Neural progenitor cell (in vitro differentiated cells): ENCODE measurements around the gene OR4X2.

ENCODE experiments used
- EZH2 ChIP-seq: fragments of 200-600 bp; sonication (generic); IDR thresholded peaks from 2 replicates; pipeline ENCODE4 v1.6.1; 2017; ENCODE audit warnings: antibody characterized with exemption, mild to moderate bottlenecking, moderate library complexity
- EZH2phosphoT487 ChIP-seq: fragments of 200-600 bp; sonication (generic); IDR thresholded peaks from 2 replicates; pipeline ENCODE4 v1.6.1; 2017; ENCODE audit warnings: antibody characterized with exemption
- TF ChIP-seq, protein P1 (sequence below): fragments of 200-600 bp; sonication (generic); IDR thresholded peaks from 2 replicates; pipeline ENCODE4 v1.5.1; 2017; ENCODE audit warnings: antibody characterized with exemption, mild to moderate bottlenecking

DNA sequence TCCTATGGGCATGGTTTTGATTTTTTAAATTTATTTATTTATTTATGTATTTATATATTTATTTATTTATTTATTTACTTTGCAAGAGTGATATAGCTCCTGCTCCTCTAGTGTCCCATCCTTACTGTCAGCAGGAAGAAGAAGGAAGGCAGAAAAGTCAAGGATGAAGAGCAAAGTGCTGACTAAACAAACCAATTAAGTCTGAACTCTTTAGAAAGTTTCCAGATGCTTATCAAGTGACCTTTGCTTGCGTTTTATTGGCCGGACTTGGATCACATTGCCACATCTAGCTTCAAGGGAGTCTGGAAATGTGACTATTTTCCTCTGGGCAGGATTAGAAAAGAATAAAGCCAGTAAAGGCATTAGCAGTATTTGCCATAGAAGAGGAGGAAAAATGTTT lies 37.0 kb upstream of the OR4X2 start:
- TF ChIP-seq, protein P1, sequence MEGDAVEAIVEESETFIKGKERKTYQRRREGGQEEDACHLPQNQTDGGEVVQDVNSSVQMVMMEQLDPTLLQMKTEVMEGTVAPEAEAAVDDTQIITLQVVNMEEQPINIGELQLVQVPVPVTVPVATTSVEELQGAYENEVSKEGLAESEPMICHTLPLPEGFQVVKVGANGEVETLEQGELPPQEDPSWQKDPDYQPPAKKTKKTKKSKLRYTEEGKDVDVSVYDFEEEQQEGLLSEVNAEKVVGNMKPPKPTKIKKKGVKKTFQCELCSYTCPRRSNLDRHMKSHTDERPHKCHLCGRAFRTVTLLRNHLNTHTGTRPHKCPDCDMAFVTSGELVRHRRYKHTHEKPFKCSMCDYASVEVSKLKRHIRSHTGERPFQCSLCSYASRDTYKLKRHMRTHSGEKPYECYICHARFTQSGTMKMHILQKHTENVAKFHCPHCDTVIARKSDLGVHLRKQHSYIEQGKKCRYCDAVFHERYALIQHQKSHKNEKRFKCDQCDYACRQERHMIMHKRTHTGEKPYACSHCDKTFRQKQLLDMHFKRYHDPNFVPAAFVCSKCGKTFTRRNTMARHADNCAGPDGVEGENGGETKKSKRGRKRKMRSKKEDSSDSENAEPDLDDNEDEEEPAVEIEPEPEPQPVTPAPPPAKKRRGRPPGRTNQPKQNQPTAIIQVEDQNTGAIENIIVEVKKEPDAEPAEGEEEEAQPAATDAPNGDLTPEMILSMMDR: no peak
- TF ChIP-seq EZH2 (no peak), EZH2phosphoT487 (no peak)
